Hepatocyte (in vitro differentiated cells): ENCODE measurements around the gene AQP11. TPM values are rescaled to one million over a fixed set of nuclear protein-coding genes. Genes with fewer than 3 reads are reported as not detected.

ENCODE experiments used
- DNase-seq: peaks from one replicate; pipeline ENCODE4 v3.0.0-alpha.2; 2016; ENCODE audit warnings: low spot score
- H2AFZ ChIP-seq: fragments of 200-600 bp; sonication (generic); 2 replicates; pipeline ENCODE4 v1.6.0; 2016; ENCODE audit warnings: antibody characterized with exemption, mild to moderate bottlenecking
- H3K27ac ChIP-seq: fragments of 200-600 bp; sonication (generic); 2 replicates; pipeline ENCODE4 v1.5.1; 2016; ENCODE audit warnings: mild to moderate bottlenecking
- H3K27me3 ChIP-seq: fragments of 200-600 bp; sonication (generic); 2 replicates; pipeline ENCODE4 v1.6.1; 2016
- H3K36me3 ChIP-seq: fragments of 200-600 bp; sonication (generic); replicated peaks from 2 replicates; pipeline ENCODE4 v1.5.1; 2016; ENCODE audit warnings: low read depth; ENCODE audit not compliant: insufficient read depth
- H3K4me1 ChIP-seq: fragments of 200-600 bp; sonication (generic); 2 replicates; pipeline ENCODE4 v1.5.1; 2016; ENCODE audit warnings: mild to moderate bottlenecking, moderate library complexity; ENCODE audit not compliant: insufficient read depth
- H3K4me2 ChIP-seq: fragments of 200-600 bp; sonication (generic); 2 replicates; pipeline ENCODE4 v1.6.0; 2016
- H3K4me3 ChIP-seq: fragments of 200-600 bp; sonication (generic); 2 replicates; pipeline ENCODE4 v1.5.1; 2016; ENCODE audit warnings: mild to moderate bottlenecking
- H3K79me2 ChIP-seq: fragments of 200-600 bp; sonication (generic); 2 replicates; pipeline ENCODE4 v1.6.0; 2017; ENCODE audit warnings: mild to moderate bottlenecking
- H3K9me2 ChIP-seq: fragments of 200-600 bp; sonication (generic); replicated peaks from 2 replicates; pipeline ENCODE4 v1.6.0; 2017; ENCODE audit warnings: mild to moderate bottlenecking; ENCODE audit not compliant: insufficient read depth
- H3K9me3 ChIP-seq: fragments of 200-600 bp; sonication (generic); 2 replicates; pipeline ENCODE4 v1.5.1; 2016; ENCODE audit warnings: low read depth, mild to moderate bottlenecking
- H4K20me1 ChIP-seq: fragments of 200-600 bp; sonication (generic); 2 replicates; pipeline ENCODE4 v1.6.0; 2016; ENCODE audit warnings: mild to moderate bottlenecking; ENCODE audit not compliant: insufficient read depth, poor library complexity, severe bottlenecking
- EZH2 ChIP-seq: fragments of 200-600 bp; sonication (generic); IDR thresholded peaks from 2 replicates; pipeline ENCODE4 v1.6.1; 2016; ENCODE audit warnings: antibody characterized with exemption, mild to moderate bottlenecking, borderline replicate concordance
- EZH2phosphoT487 ChIP-seq: fragments of 200-600 bp; sonication (generic); IDR thresholded peaks from one replicate; pipeline ENCODE4 v1.6.1; 2018; ENCODE audit warnings: antibody characterized with exemption, mild to moderate bottlenecking, low read depth, moderate library complexity; ENCODE audit not compliant: unreplicated experiment, severe bottlenecking
- WGBS: methylation state at CpG from one replicate; pipeline ENCODE4 v1.1.6; 2016; ENCODE audit warnings: low lambda C conversion rate; ENCODE audit errors: missing lambda C conversion rate; 5-methylcytosine and 5-hydroxymethylcytosine counted together
- polyA plus RNA-seq: library from polyadenylated mRNA; unstranded; fragments of >200 nt; fragmentation: Nextera tagmentation; extraction: Ambion mirVana; gene quantifications from 2 replicates; pipeline ENCODE4 v1.2.1, GENCODE V29; 2016
- total RNA-seq: library from RNA; depleted of rRNA; stranded (reverse); fragments of >200 nt; gene quantifications from 2 replicates; pipeline ENCODE4 v1.2.3, GENCODE V29; 2014
- TF ChIP-seq, protein P1 (sequence below): fragments of 200-600 bp; sonication (generic); IDR thresholded peaks from 2 replicates; pipeline ENCODE4 v1.5.1; 2016; ENCODE audit warnings: antibody characterized with exemption, mild to moderate bottlenecking; ENCODE audit not compliant: poor library complexity

AQP11 gene
- total and polyA plus RNA-seq, 2 experiments from 2014 or later = 6.6 to 13.5 TPM

- 85% methylated on average over 3 of the region's 3 CpGs for WGBS
- no peak overlapping the region for H3K27ac ChIP-seq
- no peaks in the 10 kb centered on the region for H3K9me3 ChIP-seq
- no peaks in the 10 kb centered on the region for H3K27me3 ChIP-seq
- H3K4me3 ChIP-seq = no peak overlapping the region
- H3K9me2 ChIP-seq = no peaks in the 10 kb centered on the region
- no peak overlapping the region for H3K4me2 ChIP-seq
- H3K4me1 ChIP-seq = no peaks in the 10 kb centered on the region
- TF ChIP-seq EZH2 (no peak), EZH2phosphoT487 (no peak)
- TF ChIP-seq, protein P1, sequence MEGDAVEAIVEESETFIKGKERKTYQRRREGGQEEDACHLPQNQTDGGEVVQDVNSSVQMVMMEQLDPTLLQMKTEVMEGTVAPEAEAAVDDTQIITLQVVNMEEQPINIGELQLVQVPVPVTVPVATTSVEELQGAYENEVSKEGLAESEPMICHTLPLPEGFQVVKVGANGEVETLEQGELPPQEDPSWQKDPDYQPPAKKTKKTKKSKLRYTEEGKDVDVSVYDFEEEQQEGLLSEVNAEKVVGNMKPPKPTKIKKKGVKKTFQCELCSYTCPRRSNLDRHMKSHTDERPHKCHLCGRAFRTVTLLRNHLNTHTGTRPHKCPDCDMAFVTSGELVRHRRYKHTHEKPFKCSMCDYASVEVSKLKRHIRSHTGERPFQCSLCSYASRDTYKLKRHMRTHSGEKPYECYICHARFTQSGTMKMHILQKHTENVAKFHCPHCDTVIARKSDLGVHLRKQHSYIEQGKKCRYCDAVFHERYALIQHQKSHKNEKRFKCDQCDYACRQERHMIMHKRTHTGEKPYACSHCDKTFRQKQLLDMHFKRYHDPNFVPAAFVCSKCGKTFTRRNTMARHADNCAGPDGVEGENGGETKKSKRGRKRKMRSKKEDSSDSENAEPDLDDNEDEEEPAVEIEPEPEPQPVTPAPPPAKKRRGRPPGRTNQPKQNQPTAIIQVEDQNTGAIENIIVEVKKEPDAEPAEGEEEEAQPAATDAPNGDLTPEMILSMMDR = no peak
- DNase-seq = no peak
- no peaks in the 10 kb centered on the region for H3K36me3 ChIP-seq
- no peak overlapping the region for H2AFZ ChIP-seq
- no peaks in the 10 kb centered on the region for H3K79me2 ChIP-seq
- no peaks in the 10 kb centered on the region for H4K20me1 ChIP-seq
Observed at GRCh38 chr11:77647654-77648305, 58.0 kb downstream of the AQP11 start.

GRCh38 chr11:77650123-77650522 is 60.4 kb downstream of the AQP11 start:
- Histone ChIP-seq H3K9me3 (no peaks in the 10 kb centered on the region), H3K27me3 (no peaks in the 10 kb centered on the region), H3K27ac (peak overlapping the region; percentile 42), H4K20me1 (no peaks in the 10 kb centered on the region), H2AFZ (no peak overlapping the region), H3K79me2 (no peaks in the 10 kb centered on the region), H3K4me3 (no peak overlapping the region), H3K9me2 (no peaks in the 10 kb centered on the region), H3K4me2 (no peak overlapping the region), H3K4me1 (no peaks in the 10 kb centered on the region), H3K36me3 (no peaks in the 10 kb centered on the region)
- TF ChIP-seq, protein P1 = no peak
- TF ChIP-seq EZH2phosphoT487 = no peak
- no peak for TF ChIP-seq EZH2
- 69% methylated on average over 3 of the region's 3 CpGs for WGBS
- DNase-seq = peak; percentile 4

DNA sequence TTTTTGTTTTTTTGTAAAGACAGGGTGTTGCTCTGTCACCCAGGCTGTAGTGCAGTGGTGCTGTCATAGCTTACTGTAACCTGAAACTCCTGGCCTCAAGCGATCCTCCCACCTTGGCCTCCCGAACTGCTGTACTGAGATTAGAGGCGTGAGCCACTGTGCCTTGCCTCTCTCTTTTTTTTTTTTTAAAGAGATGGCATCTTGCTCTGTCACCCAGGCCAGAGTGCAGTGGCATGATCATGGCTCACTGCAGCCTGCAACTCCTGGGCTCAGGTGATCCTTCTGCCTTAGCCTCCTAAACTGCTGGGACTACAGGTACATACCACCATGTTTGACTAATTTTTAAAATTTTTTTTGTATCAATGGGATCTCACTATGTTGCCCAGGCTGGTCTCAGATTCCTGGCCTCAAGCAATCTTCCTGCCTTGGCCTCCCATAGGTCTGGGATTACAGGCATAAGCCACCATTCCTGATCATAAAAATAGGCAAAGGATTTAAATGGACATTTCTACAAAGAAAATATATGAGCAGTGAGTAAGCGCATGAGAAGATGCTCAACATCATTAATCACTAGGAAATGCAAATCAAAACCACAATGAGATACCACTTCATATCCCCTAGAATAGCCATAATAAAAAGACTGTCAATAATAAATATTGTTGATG is 65.1 kb downstream of the AQP11 start:
- DNase-seq = no peak
- no peaks in the 10 kb centered on the region for H3K9me2 ChIP-seq
- H3K27me3 ChIP-seq = no peaks in the 10 kb centered on the region
- no peaks in the 10 kb centered on the region for H3K79me2 ChIP-seq
- no peaks in the 10 kb centered on the region for H3K36me3 ChIP-seq
- H2AFZ ChIP-seq = no peak overlapping the region
- H4K20me1 ChIP-seq = no peaks in the 10 kb centered on the region
- no peak overlapping the region for H3K4me2 ChIP-seq
- TF ChIP-seq EZH2 = no peak
- TF ChIP-seq, protein P1 = no peak
- no peak for TF ChIP-seq EZH2phosphoT487
- H3K4me3 ChIP-seq = no peak overlapping the region
- no peaks in the 10 kb centered on the region for H3K4me1 ChIP-seq
- H3K27ac ChIP-seq = no peak overlapping the region
- H3K9me3 ChIP-seq = no peaks in the 10 kb centered on the region
- 76% methylated on average over 4 of the region's 4 CpGs for WGBS
